HG02571 (cell line): ENCODE data around the gene S100A1.

Experiments
- ATAC-seq: cut with Tn5 transposase; IDR thresholded peaks from one replicate; pipeline ENCODE4 v1.9.1; 2021; ENCODE audit warnings: mild to moderate bottlenecking, moderate library complexity; ENCODE audit not compliant: unreplicated experiment

Gene S100A1

GRCh38 chr1:153679337-153680119 lies 51.3 kb downstream of the S100A1 start:
- no peak for ATAC-seq

- no peak for ATAC-seq
Observed at GRCh38 chr1:153680120-153680403, 51.8 kb downstream of the S100A1 start.
